ENCODE results near the gene CSH2.
"Not testable (repeated sequence)": the region's sequence is repeated elsewhere in the genome, so short reads cannot be mapped to it uniquely, and the experiment has no call there.

GRCh38 chr17:63904796-63905195 lies 31.3 kb upstream of the CSH2 start:
- not testable (repeated sequence) for TF ChIP-seq ZNF70 (CRISPR knock-in tag; IDR thresholded peaks at IDR 0.05); CSDC2 (CRISPR knock-in tag; IDR thresholded peaks at IDR 0.05); CSRNP3 (CRISPR knock-in tag; IDR thresholded peaks at IDR 0.05); TSHZ2 (CRISPR knock-in tag; IDR thresholded peaks at IDR 0.05); RARB (CRISPR knock-in tag; IDR thresholded peaks at IDR 0.05); ZFP30 (CRISPR knock-in tag; IDR thresholded peaks at IDR 0.05); ARNTL (CRISPR knock-in tag; IDR thresholded peaks at IDR 0.05; ENCODE audit: borderline replicate concordance, low read depth); ISL1 (CRISPR knock-in tag; IDR thresholded peaks at IDR 0.05); ZC3H10 (CRISPR knock-in tag; IDR thresholded peaks at IDR 0.05); PATZ1 (CRISPR knock-in tag; IDR thresholded peaks at IDR 0.05; ENCODE audit: borderline replicate concordance)
